Coronary artery (tissue), 2 donors: Measurements from ENCODE around the gene SPEM1.
A peak's percentile ranks its signal among the peaks of the same experiment; 100 is the strongest.
"Not testable (repeated sequence)": the region's sequence is repeated elsewhere in the genome, so short reads cannot be mapped to it uniquely, and the experiment has no call there.

ENCODE experiments used
- DNase-seq: peaks from one replicate; pipeline ENCODE4 v3.0.0-alpha.2; 2017; ENCODE audit warnings: low spot score
- H3K27ac ChIP-seq, 2 donors: fragments of 200-600 bp; sonication (generic); one replicate each; pipeline ENCODE4 v1.5.1; 2016 to 2019
- H3K4me3 ChIP-seq: fragments of 200-600 bp; sonication (generic); 2 replicates; pipeline ENCODE4 v1.5.1; 2016; ENCODE audit warnings: mild to moderate bottlenecking, moderate library complexity
- CTCF ChIP-seq: fragments of 200-600 bp; sonication (generic); IDR thresholded peaks from one replicate; pipeline ENCODE4 v1.5.1; 2019; ENCODE audit warnings: antibody characterized with exemption

Gene SPEM1

GRCh38 chr17:7466318-7466638 lies 46.2 kb downstream of the SPEM1 start:
- Histone ChIP-seq H3K4me3 (peak overlapping the region; percentile 36), H3K27ac (peak overlapping the region in 1 of 2 donors; percentile 80)
- TF ChIP-seq CTCF, result no peak
- no peak for DNase-seq

GRCh38 chr17:7466639-7467341 lies 46.7 kb downstream of the SPEM1 start:
- H3K27ac ChIP-seq, result peak overlapping the region in 1 of 2 donors; percentile 80
- peak overlapping the region; percentile 36 for H3K4me3 ChIP-seq
- no peak for DNase-seq
- TF ChIP-seq CTCF, result no peak

- TF ChIP-seq CTCF, result no peak
- H3K27ac ChIP-seq, result peak overlapping the region in 1 of 2 donors; percentile 80
- no peak overlapping the region for H3K4me3 ChIP-seq
- no peak for DNase-seq
Measured at GRCh38 chr17:7467498-7467897, 47.4 kb downstream of the SPEM1 start.

- Histone ChIP-seq H3K27ac (no peak overlapping the region), H3K4me3 (no peak overlapping the region)
- TF ChIP-seq CTCF, result no peak
- no peak for DNase-seq
Measured at GRCh38 chr17:7468290-7468689, 48.2 kb downstream of the SPEM1 start.

GRCh38 chr17:7468804-7469389 lies 48.8 kb downstream of the SPEM1 start:
- DNase-seq, result no peak
- Histone ChIP-seq H3K4me3 (no peak overlapping the region), H3K27ac (no peak overlapping the region)
- TF ChIP-seq CTCF, result no peak

GRCh38 chr17:7469843-7470242 lies 49.7 kb downstream of the SPEM1 start:
- not testable (repeated sequence) for DNase-seq, H3K27ac ChIP-seq

GRCh38 chr17:7470457-7470973 lies 50.4 kb downstream of the SPEM1 start:
- H3K4me3 ChIP-seq, H3K27ac ChIP-seq, DNase-seq: not testable (repeated sequence)

More at GRCh38 chr17:7469843-7470242, 49.7 kb downstream of the SPEM1 start:
- not testable (repeated sequence) for H3K4me3 ChIP-seq
